ENCODE measurements around the gene RBMS3. TPM values are rescaled to one million over a fixed set of nuclear protein-coding genes. Genes with fewer than 3 reads are reported as not detected.
"Not testable (repeated sequence)": the region's sequence is repeated elsewhere in the genome, so short reads cannot be mapped to it uniquely, and the experiment has no call there.

Gene RBMS3
- total RNA-seq, 1 donor from 2014 or later: 33.0 TPM

DNA sequence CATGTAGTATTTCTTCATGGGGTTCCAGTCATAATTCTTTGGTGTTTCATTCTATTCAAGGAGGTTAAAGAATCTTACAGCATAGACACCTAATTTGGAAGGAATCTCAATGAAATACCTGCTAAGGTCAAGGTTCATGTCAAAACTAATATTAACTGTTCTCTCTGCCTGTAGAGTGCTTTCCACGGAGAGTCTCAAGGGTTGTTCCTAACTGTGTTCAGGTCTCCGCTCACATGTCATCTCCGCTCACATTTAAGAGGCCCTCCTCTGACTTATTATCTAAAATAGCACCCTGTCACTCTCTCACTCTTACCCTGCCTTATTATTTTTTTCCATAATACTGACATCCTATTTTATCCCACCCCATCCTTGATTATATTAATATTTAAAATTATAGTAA lies 239.9 kb downstream of the RBMS3 start:
- Histone ChIP-seq H3K27me3 (ENCODE audit: insufficient read depth, low read length) (no peaks in the 10 kb centered on the region), H3K79me2 (ENCODE audit: insufficient read depth, low read length) (peaks cover 4% of the 10 kb centered on the region), H4K20me1 (ENCODE audit: insufficient read depth, low read length) (no peaks in the 10 kb centered on the region), H3K9ac (ENCODE audit: low read length) (no peak overlapping the region), H2AFZ (ENCODE audit: low read depth, low read length) (no peak overlapping the region), H3K4me1 (ENCODE audit: insufficient read depth, low read length) (peaks cover 15% of the 10 kb centered on the region), H3K27ac (ENCODE audit: low read depth, low read length) (no peak overlapping the region), H3K9me3 (ENCODE audit: insufficient read depth, low read depth, low read length) (no peaks in the 10 kb centered on the region), H3K36me3 (ENCODE audit: insufficient read depth, low read length) (no peaks in the 10 kb centered on the region), H3K4me2 (ENCODE audit: low read length) (no peak overlapping the region), H3K4me3 (ENCODE audit: insufficient read depth, low read depth, low read length) (no peak overlapping the region)
- FAIRE-seq (no peak), DNase-seq (ENCODE audit: low read depth) (no peak)
- TF ChIP-seq EZH2 (IDR thresholded peaks at IDR 0.05; ENCODE audit: insufficient read depth, low read length): no peak
- TF ChIP-seq CTCF (IDR thresholded peaks at IDR 0.05; ENCODE audit: insufficient read depth, low read depth, low read length): no peak
- H3K9me3 Mint-ChIP-seq (ENCODE audit: unreplicated experiment): peaks cover 2% of the 10 kb centered on the region
- no peaks in the 10 kb centered on the region for H3K36me3 Mint-ChIP-seq (ENCODE audit: low read depth, unreplicated experiment)
- no peak overlapping the region for H3K4me3 Mint-ChIP-seq (ENCODE audit: unreplicated experiment)
- no peaks in the 10 kb centered on the region for H3K27me3 Mint-ChIP-seq (ENCODE audit: low read depth, unreplicated experiment)
- peaks cover 29% of the 10 kb centered on the region for H3K4me1 Mint-ChIP-seq (ENCODE audit: low read depth, unreplicated experiment)
- H3K27ac Mint-ChIP-seq (ENCODE audit: unreplicated experiment): no peak overlapping the region

- H3K27me3 ChIP-seq (ENCODE audit: insufficient read depth, low read length): no peaks in the 10 kb centered on the region
- no peak overlapping the region for H3K27ac ChIP-seq (ENCODE audit: low read depth, low read length)
- Mint-ChIP-seq H3K4me3 (ENCODE audit: unreplicated experiment) (no peak overlapping the region), H3K9me3 (ENCODE audit: unreplicated experiment) (no peaks in the 10 kb centered on the region), H3K4me1 (ENCODE audit: low read depth, unreplicated experiment) (peaks cover 24% of the 10 kb centered on the region), H3K27ac (ENCODE audit: unreplicated experiment) (no peak overlapping the region), H3K36me3 (ENCODE audit: low read depth, unreplicated experiment) (no peaks in the 10 kb centered on the region), H3K27me3 (ENCODE audit: low read depth, unreplicated experiment) (no peaks in the 10 kb centered on the region)
- no peak overlapping the region for H3K9ac ChIP-seq (ENCODE audit: low read length)
- H3K79me2 ChIP-seq (ENCODE audit: insufficient read depth, low read length): peaks cover 5% of the 10 kb centered on the region
- no peak overlapping the region for H3K4me2 ChIP-seq (ENCODE audit: low read length)
- DNase-seq (ENCODE audit: low read depth) (no peak), FAIRE-seq (no peak)
- no peak overlapping the region for H2AFZ ChIP-seq (ENCODE audit: low read depth, low read length)
- no peaks in the 10 kb centered on the region for H4K20me1 ChIP-seq (ENCODE audit: insufficient read depth, low read length)
- H3K36me3 ChIP-seq (ENCODE audit: insufficient read depth, low read length): no peaks in the 10 kb centered on the region
- TF ChIP-seq CTCF (IDR thresholded peaks at IDR 0.05; ENCODE audit: insufficient read depth, low read depth, low read length) (no peak), EZH2 (IDR thresholded peaks at IDR 0.05; ENCODE audit: insufficient read depth, low read length) (no peak)
- H3K4me3 ChIP-seq (ENCODE audit: insufficient read depth, low read depth, low read length): no peak overlapping the region
- no peaks in the 10 kb centered on the region for H3K9me3 ChIP-seq (ENCODE audit: insufficient read depth, low read depth, low read length)
- H3K4me1 ChIP-seq (ENCODE audit: insufficient read depth, low read length): peaks cover 14% of the 10 kb centered on the region
Measured at GRCh38 chr3:29521293-29521692, 240.4 kb downstream of the RBMS3 start.

DNA sequence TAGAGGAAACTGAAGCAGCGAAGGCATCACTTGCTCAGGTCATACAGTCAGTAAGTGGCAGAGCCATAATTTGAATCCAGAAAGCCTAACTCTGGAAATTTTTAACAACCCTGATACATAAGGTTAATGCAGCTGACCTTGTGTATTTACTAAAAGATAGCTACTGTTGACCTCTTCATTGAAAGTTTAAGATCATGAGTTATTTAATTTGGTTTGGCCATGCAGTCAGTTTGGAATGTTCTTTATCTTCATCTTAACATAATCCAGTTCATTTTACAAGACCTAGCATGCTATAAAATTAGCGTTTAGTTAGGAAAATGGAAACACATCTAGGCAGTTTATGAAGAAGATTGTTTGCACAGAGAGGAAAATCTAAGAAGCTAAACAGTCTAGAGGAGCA lies 240.9 kb downstream of the RBMS3 start:
- Mint-ChIP-seq H3K27me3 (ENCODE audit: low read depth, unreplicated experiment) (no peaks in the 10 kb centered on the region), H3K9me3 (ENCODE audit: unreplicated experiment) (no peaks in the 10 kb centered on the region), H3K4me3 (ENCODE audit: unreplicated experiment) (no peak overlapping the region), H3K27ac (ENCODE audit: unreplicated experiment) (no peak overlapping the region), H3K4me1 (ENCODE audit: low read depth, unreplicated experiment) (peaks cover 24% of the 10 kb centered on the region), H3K36me3 (ENCODE audit: low read depth, unreplicated experiment) (no peaks in the 10 kb centered on the region)
- Histone ChIP-seq H3K27ac (ENCODE audit: low read depth, low read length) (no peak overlapping the region), H3K27me3 (ENCODE audit: insufficient read depth, low read length) (no peaks in the 10 kb centered on the region), H3K4me1 (ENCODE audit: insufficient read depth, low read length) (peaks cover 14% of the 10 kb centered on the region), H3K4me3 (ENCODE audit: insufficient read depth, low read depth, low read length) (no peak overlapping the region), H2AFZ (ENCODE audit: low read depth, low read length) (no peak overlapping the region), H3K79me2 (ENCODE audit: insufficient read depth, low read length) (peaks cover 5% of the 10 kb centered on the region), H4K20me1 (ENCODE audit: insufficient read depth, low read length) (peaks cover 2% of the 10 kb centered on the region), H3K9me3 (ENCODE audit: insufficient read depth, low read depth, low read length) (no peaks in the 10 kb centered on the region), H3K4me2 (ENCODE audit: low read length) (no peak overlapping the region), H3K9ac (ENCODE audit: low read length) (no peak overlapping the region), H3K36me3 (ENCODE audit: insufficient read depth, low read length) (no peaks in the 10 kb centered on the region)
- DNase-seq (ENCODE audit: low read depth) (no peak), FAIRE-seq (no peak)
- TF ChIP-seq CTCF (IDR thresholded peaks at IDR 0.05; ENCODE audit: insufficient read depth, low read depth, low read length) (no peak), EZH2 (IDR thresholded peaks at IDR 0.05; ENCODE audit: insufficient read depth, low read length) (no peak)

DNA sequence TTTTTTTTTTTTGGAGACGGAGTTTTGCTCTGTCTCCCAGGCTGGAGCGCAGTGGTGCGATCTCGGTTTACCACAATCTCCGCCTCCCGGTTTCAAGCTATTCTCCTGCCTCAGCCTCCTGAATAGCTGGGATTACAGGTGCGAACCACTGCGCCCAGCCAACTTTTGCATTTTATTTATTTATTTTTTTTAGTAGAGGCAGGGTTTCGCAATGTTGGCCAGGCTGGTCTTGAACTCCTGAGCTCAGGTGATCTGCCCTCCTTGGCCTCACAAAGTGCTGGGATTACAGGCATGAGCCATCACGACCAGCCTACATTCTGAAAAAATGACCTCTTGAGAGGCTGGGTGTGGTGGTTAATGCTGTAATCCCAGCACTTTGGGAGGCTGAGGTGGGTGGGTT lies 243.6 kb downstream of the RBMS3 start:
- H3K27me3 ChIP-seq (ENCODE audit: insufficient read depth, low read length); H3K27me3 Mint-ChIP-seq (ENCODE audit: low read depth, unreplicated experiment); FAIRE-seq; H3K4me3 ChIP-seq (ENCODE audit: insufficient read depth, low read depth, low read length); H3K79me2 ChIP-seq (ENCODE audit: insufficient read depth, low read length); H3K27ac Mint-ChIP-seq (ENCODE audit: unreplicated experiment); H3K4me2 ChIP-seq (ENCODE audit: low read length); H3K36me3 Mint-ChIP-seq (ENCODE audit: low read depth, unreplicated experiment); H3K9me3 Mint-ChIP-seq (ENCODE audit: unreplicated experiment); H3K36me3 ChIP-seq (ENCODE audit: insufficient read depth, low read length); H4K20me1 ChIP-seq (ENCODE audit: insufficient read depth, low read length); H3K4me3 Mint-ChIP-seq (ENCODE audit: unreplicated experiment); DNase-seq (ENCODE audit: low read depth); H3K27ac ChIP-seq (ENCODE audit: low read depth, low read length); H2AFZ ChIP-seq (ENCODE audit: low read depth, low read length); H3K9me3 ChIP-seq (ENCODE audit: insufficient read depth, low read depth, low read length); H3K9ac ChIP-seq (ENCODE audit: low read length): not testable (repeated sequence)
- H3K4me1 Mint-ChIP-seq (ENCODE audit: low read depth, unreplicated experiment): peaks cover 21% of the 10 kb centered on the region
- peaks cover 14% of the 10 kb centered on the region for H3K4me1 ChIP-seq (ENCODE audit: insufficient read depth, low read length)
